Heart left ventricle (tissue), 16 donors: ENCODE measurements around the gene MRPS15. TPM values are rescaled to one million over a fixed set of nuclear protein-coding genes. Genes with fewer than 3 reads are reported as not detected.
"Not testable (repeated sequence)": the region's sequence is repeated elsewhere in the genome, so short reads cannot be mapped to it uniquely, and the experiment has no call there.

Experiments
- ATAC-seq, 4 donors: fragments of 200-7000 bp; cut with Tn5 transposase; one replicate each; pipeline ENCODE4 v1.9.1; 2020 to 2022; ENCODE audit warnings: moderate library complexity in 4 of 4, mild to moderate bottlenecking in 3 of 4, moderate number of reproducible peaks in 1 of 4
- DNase-seq, 5 donors: peaks; one replicate each; pipeline ENCODE4 v3.0.0-alpha.2; 2020
- H3K27ac ChIP-seq, 12 donors: fragments of 200-600 bp; sonication (generic) in 4 of 12; one replicate each; pipeline versions ENCODE4 v1.5.0 to v1.8.0; 2016 to 2022; ENCODE audit warnings: mild to moderate bottlenecking in 2 of 12
- H3K27me3 ChIP-seq, 9 donors: fragments of 200-600 bp; sonication (generic) in 2 of 9; one replicate each; pipeline versions ENCODE4 v1.5.1 to v1.8.0; 2016 to 2022; ENCODE audit warnings: mild to moderate bottlenecking in 3 of 9
- H3K36me3 ChIP-seq, 9 donors: fragments of 200-600 bp; sonication (generic) in 2 of 9; one replicate each; pipeline versions ENCODE4 v1.5.0 to v1.8.0; 2018 to 2022; ENCODE audit warnings: mild to moderate bottlenecking in 2 of 9
- H3K4me1 ChIP-seq, 12 donors: fragments of 200-600 bp; sonication (generic) in 4 of 12; one replicate each; pipeline versions ENCODE4 v1.5.0 to v1.8.0; 2016 to 2022; ENCODE audit warnings: mild to moderate bottlenecking in 3 of 12
- H3K4me3 ChIP-seq, 12 donors: fragments of 200-600 bp; sonication (generic) in 4 of 12; one replicate each; pipeline versions ENCODE4 v1.5.0 to v1.8.0; 2017 to 2022; ENCODE audit warnings: mild to moderate bottlenecking in 9 of 12, moderate library complexity in 4 of 12
- H3K9me3 ChIP-seq, 12 donors: fragments of 200-600 bp; sonication (generic) in 4 of 12; one replicate each; pipeline versions ENCODE4 v1.5.0 to v1.8.0; 2016 to 2022; ENCODE audit warnings: mild to moderate bottlenecking in 1 of 12
- CTCF ChIP-seq, 12 donors: fragments of 200-600 bp; sonication (generic) in 4 of 12; IDR thresholded peaks; one replicate each; pipeline versions ENCODE4 v1.5.0 to v1.8.0; 2018 to 2022; ENCODE audit warnings: antibody characterized with exemption in 12 of 12, mild to moderate bottlenecking in 5 of 12
- POLR2A ChIP-seq, 2 donors: fragments of 450-650 bp; IDR thresholded peaks; one replicate each; pipeline ENCODE4 v1.6.1; 2017; ENCODE audit warnings: antibody characterized with exemption in 2 of 2, mild to moderate bottlenecking in 2 of 2, moderate library complexity in 2 of 2
- WGBS, 4 donors: extraction: QIAGEN DNeasy Blood & Tissue Kit in 2 of 4; methylation state at CpG; one replicate each; pipeline versions ENCODE4 v1.1.5 to v1.1.7; 2013 to 2018; 5-methylcytosine and 5-hydroxymethylcytosine counted together
- intact Hi-C, 10 donors: fragments of 100-400 bp; cut with DNase I; formaldehyde crosslinking; loops; one replicate each; pipeline versions ENCODE4 v1.11.1 to v1.14.2; 2022
- polyA plus RNA-seq, 2 donors: library from polyadenylated mRNA; stranded (reverse); fragments of 200-250 nt; gene quantifications; one replicate each; pipeline ENCODE4 v1.2.3, GENCODE V29; 2013
- total RNA-seq, 9 donors: library from RNA; depleted of rRNA in 2 of 9; stranded (reverse); fragments of >200 nt in 2 of 9; fragmentation: NEBNext Ultra II Directional in 3 of 9; extraction: Animal tissue kit (Norgen Biotek cat#: 25700) in 3 of 9; gene quantifications; one replicate each; pipeline versions ENCODE4 v1.1.0 to v1.2.4, GENCODE V29; 2016 to 2023
- donor health status: ischemic (EF 13 %, LVEDD 7.1; RV severe dilation, severe dysfunction).
- donor health status: healthy with polysubstance abuse.
- donor health status: DM: no; HTN: yes; CAD: no.
- donor health status: DM: no; HTN: no; CAD: no.
- donor health status: ischemic (EF 25% LVEDD 6.9; RV normal size, moderate dysfunction).
- donor health status: ischemic (EF 25% LVEDD 5.7; RV mildly dilated, moderate dysfunction).
- donor health status: healthy.
- donor health status: DM: yes; HTN: yes; CAD: no.
- donor health status: ischemic (EF 35%, LVEDD 5.7; RV mildly dilated, moderate dysfunction).
- donor health status: nonischemic (EF 11% LVEDD 7.7; RV severe dilation, severe dysfunction).
- donor health status: DM: yes; HTN: yes; CAD: no.
- donor health status: PGD.
- donor health status: ischemic (EF 29% LVEDD 5.4; RV normal size, mild dysfunction).
- donor health status: nonischemic (EF 23%, LVEDD 6.1; RV moderate dilation, normal function).

Gene MRPS15
- total and polyA plus RNA-seq, 11 donors, result 83.5 to 396 (median 108) TPM

- DNase-seq (no peak), ATAC-seq (no peak)
- H3K4me1 ChIP-seq, result no peaks in the 10 kb centered on the region
- H3K4me3 ChIP-seq, result no peak overlapping the region
- TF ChIP-seq CTCF (IDR thresholded peaks at IDR 0.05), result no peak
- 59 to 71% (median 69%) methylated on average over 1 of the region's 1 CpG for WGBS, 4 donors
- no peaks in the 10 kb centered on the region for H3K9me3 ChIP-seq
- peaks cover 0 to 35% (median 9%) of the 10 kb centered on the region in 9 donors for H3K27me3 ChIP-seq
- no peaks in the 10 kb centered on the region for H3K36me3 ChIP-seq
- intact Hi-C loops, result no loop called here
- H3K27ac ChIP-seq, result no peak overlapping the region
These were observed 39.0 kb upstream of the MRPS15 start for GRCh38 chr1:36503159-36503558.

DNA sequence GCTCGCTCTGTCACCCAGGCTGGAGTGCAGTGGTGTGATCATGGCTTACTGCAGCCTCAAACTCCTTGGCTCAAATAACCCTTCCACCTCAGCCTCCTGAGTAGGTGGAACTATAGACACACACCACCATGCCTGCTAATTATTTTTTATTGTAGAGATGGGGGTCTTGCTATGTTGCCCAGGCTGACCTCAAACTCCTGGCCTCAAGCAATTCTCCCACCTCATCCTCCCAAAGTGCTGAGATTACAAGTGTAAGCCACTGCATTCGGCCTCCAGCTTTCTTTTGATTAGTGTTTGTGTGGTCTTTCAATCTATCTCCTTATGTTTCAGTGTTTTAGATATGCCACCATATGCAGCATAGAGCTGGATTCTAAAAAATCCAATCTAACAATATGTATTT lies 38.4 kb upstream of the MRPS15 start:
- intact Hi-C loops, result no loop called here
- ATAC-seq (no peak), DNase-seq (no peak)
- Histone ChIP-seq H3K27ac (no peak overlapping the region), H3K4me3 (no peak overlapping the region), H3K27me3 (peaks cover 0 to 35% (median 9%) of the 10 kb centered on the region in 9 donors), H3K36me3 (no peaks in the 10 kb centered on the region), H3K4me1 (no peaks in the 10 kb centered on the region), H3K9me3 (no peaks in the 10 kb centered on the region)
- no peak for TF ChIP-seq CTCF (IDR thresholded peaks at IDR 0.05)
- TF ChIP-seq POLR2A (IDR thresholded peaks at IDR 0.05), result no peak
- 75 to 88% (median 78%) methylated on average over 2 of the region's 2 CpGs for WGBS, 4 donors

- H3K4me3 ChIP-seq, intact Hi-C loops, H3K4me1 ChIP-seq, H3K27ac ChIP-seq, H3K36me3 ChIP-seq, H3K9me3 ChIP-seq, ATAC-seq, DNase-seq: not testable (repeated sequence)
- WGBS, 4 donors, result 77 to 87% (median 82%) methylated on average over 4 of the region's 4 CpGs
- H3K27me3 ChIP-seq, result peaks cover 0 to 30% (median 9%) of the 10 kb centered on the region in 9 donors
These were observed 37.7 kb upstream of the MRPS15 start for GRCh38 chr1:36501911-36502310.

GRCh38 chr1:36497207-36497606 lies 33.0 kb upstream of the MRPS15 start:
- ATAC-seq (no peak), DNase-seq (no peak)
- Histone ChIP-seq H3K27ac (no peak overlapping the region), H3K27me3 (peaks cover 0 to 34% (median 2%) of the 10 kb centered on the region in 9 donors), H3K36me3 (no peaks in the 10 kb centered on the region), H3K4me1 (no peaks in the 10 kb centered on the region), H3K9me3 (no peaks in the 10 kb centered on the region), H3K4me3 (no peak overlapping the region)
- intact Hi-C loops, result no loop called here
- 75 to 84% (median 80%) methylated on average over 2 of the region's 2 CpGs for WGBS, 4 donors
- no peak for TF ChIP-seq CTCF (IDR thresholded peaks at IDR 0.05)

- Histone ChIP-seq H3K4me3 (no peak overlapping the region), H3K27me3 (peaks cover 0 to 30% (median 0%) of the 10 kb centered on the region in 9 donors)
These were observed 30.8 kb upstream of the MRPS15 start for GRCh38 chr1:36494971-36495370.

More at GRCh38 chr1:36494971-36495370, 30.8 kb upstream of the MRPS15 start:
- DNase-seq (no peak), ATAC-seq (no peak)
- no peak for TF ChIP-seq CTCF (IDR thresholded peaks at IDR 0.05)
- no peak for TF ChIP-seq POLR2A (IDR thresholded peaks at IDR 0.05)
- Histone ChIP-seq H3K27ac (no peak overlapping the region), H3K36me3 (no peaks in the 10 kb centered on the region), H3K4me1 (no peaks in the 10 kb centered on the region), H3K9me3 (no peaks in the 10 kb centered on the region)
- WGBS, 4 donors, result 75 to 89% (median 81%) methylated on average over 5 of the region's 5 CpGs
- intact Hi-C loops, result no loop called here
